NB4 (cell line): ENCODE results near the gene ASCC3.

Experiments
- POLR2A ChIP-seq: IDR thresholded peaks from 2 replicates; pipeline ENCODE4 v1.6.1; 2011; ENCODE audit warnings: mild to moderate bottlenecking; ENCODE audit not compliant: insufficient read length; ENCODE audit errors: extremely low read depth
- TF ChIP-seq, protein P1 (sequence below): IDR thresholded peaks from one replicate; pipeline ENCODE4 v1.5.1; 2012; ENCODE audit warnings: low read depth, low read length
- TF ChIP-seq, protein P2 (sequence below): IDR thresholded peaks from 2 replicates; pipeline ENCODE4 v1.6.1; 2011; ENCODE audit warnings: low read depth, low read length

DNA sequence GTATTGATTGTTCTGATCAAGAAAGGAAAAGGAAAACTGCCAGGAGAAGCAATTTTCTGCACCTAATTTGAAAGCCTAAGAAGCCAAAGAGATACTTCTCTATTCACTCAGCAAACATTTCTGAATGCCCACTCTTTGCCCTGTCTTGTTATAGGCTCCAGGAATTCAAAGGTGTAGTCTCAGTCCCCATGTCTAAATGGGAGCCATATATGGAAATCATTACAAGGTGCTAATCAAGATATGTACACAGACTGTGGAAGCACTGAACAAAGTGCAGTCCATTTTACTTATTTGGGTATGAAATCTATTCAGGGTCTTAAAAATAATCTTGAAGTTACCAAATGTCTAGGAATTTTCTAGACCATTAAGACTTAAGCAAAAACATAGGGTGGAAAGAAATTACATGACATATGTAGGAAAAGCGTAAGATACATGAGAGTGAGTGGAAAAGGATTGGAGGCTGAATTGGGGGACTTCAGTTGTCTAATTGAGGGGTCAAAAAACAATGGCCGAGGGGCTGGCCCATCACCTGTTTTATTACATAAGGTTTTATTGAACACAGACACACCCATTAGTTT is 39.0 kb upstream of the ASCC3 start:
- TF ChIP-seq, protein P1, sequence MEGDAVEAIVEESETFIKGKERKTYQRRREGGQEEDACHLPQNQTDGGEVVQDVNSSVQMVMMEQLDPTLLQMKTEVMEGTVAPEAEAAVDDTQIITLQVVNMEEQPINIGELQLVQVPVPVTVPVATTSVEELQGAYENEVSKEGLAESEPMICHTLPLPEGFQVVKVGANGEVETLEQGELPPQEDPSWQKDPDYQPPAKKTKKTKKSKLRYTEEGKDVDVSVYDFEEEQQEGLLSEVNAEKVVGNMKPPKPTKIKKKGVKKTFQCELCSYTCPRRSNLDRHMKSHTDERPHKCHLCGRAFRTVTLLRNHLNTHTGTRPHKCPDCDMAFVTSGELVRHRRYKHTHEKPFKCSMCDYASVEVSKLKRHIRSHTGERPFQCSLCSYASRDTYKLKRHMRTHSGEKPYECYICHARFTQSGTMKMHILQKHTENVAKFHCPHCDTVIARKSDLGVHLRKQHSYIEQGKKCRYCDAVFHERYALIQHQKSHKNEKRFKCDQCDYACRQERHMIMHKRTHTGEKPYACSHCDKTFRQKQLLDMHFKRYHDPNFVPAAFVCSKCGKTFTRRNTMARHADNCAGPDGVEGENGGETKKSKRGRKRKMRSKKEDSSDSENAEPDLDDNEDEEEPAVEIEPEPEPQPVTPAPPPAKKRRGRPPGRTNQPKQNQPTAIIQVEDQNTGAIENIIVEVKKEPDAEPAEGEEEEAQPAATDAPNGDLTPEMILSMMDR: no peak
- TF ChIP-seq, protein P2, sequence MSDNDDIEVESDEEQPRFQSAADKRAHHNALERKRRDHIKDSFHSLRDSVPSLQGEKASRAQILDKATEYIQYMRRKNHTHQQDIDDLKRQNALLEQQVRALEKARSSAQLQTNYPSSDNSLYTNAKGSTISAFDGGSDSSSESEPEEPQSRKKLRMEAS: no peak
- no peak for TF ChIP-seq POLR2A
